A673 (cell line): ENCODE data around the gene CLEC17A.
"Not testable (repeated sequence)": the region's sequence is repeated elsewhere in the genome, so short reads cannot be mapped to it uniquely, and the experiment has no call there.

Experiments
- CTCF ChIP-seq: fragments of 300-800, 200-600 bp; sonication (generic); conservative IDR thresholded peaks from 2 replicates; pipeline ENCODE4 v1.5.1; 2017; ENCODE audit warnings: low read depth, mild to moderate bottlenecking, antibody characterized with exemption, low read length, moderate library complexity, mixed read lengths
- EZH2 ChIP-seq: fragments of 200-600 bp; sonication (generic); IDR thresholded peaks from 2 replicates; pipeline ENCODE4 v1.6.1; 2017; ENCODE audit warnings: borderline replicate concordance, low read depth, mild to moderate bottlenecking, mixed read lengths, antibody characterized with exemption, low read length; ENCODE audit not compliant: poor library complexity, severe bottlenecking

- not testable (repeated sequence) for TF ChIP-seq CTCF, EZH2
These were observed 30.7 kb downstream of the CLEC17A start for GRCh38 chr19:14613399-14614098.
